SJSA1 (cell line): ENCODE results near the gene TSPAN16. TPM values are rescaled to one million over a fixed set of nuclear protein-coding genes. Genes with fewer than 3 reads are reported as not detected.

Experiments
- total RNA-seq: library from RNA; depleted of rRNA; stranded (reverse); fragments of >200 nt; shearing (Covaris generic); gene quantifications from 2 replicates; pipeline ENCODE4 v1.2.3, GENCODE V29; 2014; rRNA removed

Gene TSPAN16
- total RNA-seq, 1 experiment from 2014 or later: 0.50 TPM

Other genes starting within 250 kb of the TSPAN16 start
- 90.0 and 115 TPM in 2 replicates for gene LDLR, start 206.7 kb upstream of the TSPAN16 start, total RNA-seq
- 120 and 143 TPM in 2 replicates for gene SPC24, start 140.4 kb upstream of the TSPAN16 start, total RNA-seq
- 278 and 472 TPM in 2 replicates for gene KANK2, start 98.6 kb upstream of the TSPAN16 start, total RNA-seq
- gene ANGPTL8, start 56.5 kb upstream of the TSPAN16 start, total RNA-seq: 0.61 TPM in 1 of 2 replicates, not detected in the other
- gene DOCK6, start 33.6 kb upstream of the TSPAN16 start, total RNA-seq: 2.0 and 7.9 TPM in 2 replicates
- gene RAB3D, start 43.5 kb downstream of the TSPAN16 start, total RNA-seq: 0.38 and 1.4 TPM in 2 replicates
- 113 and 138 TPM in 2 replicates for gene TMEM205, start 50.1 kb downstream of the TSPAN16 start, total RNA-seq
- 5.1 and 7.3 TPM in 2 replicates for gene CCDC159, start 50.4 kb downstream of the TSPAN16 start, total RNA-seq
- gene PLPPR2, start 59.3 kb downstream of the TSPAN16 start, total RNA-seq: 22.3 and 22.5 TPM in 2 replicates
- gene SWSAP1, start 78.5 kb downstream of the TSPAN16 start, total RNA-seq: 0.38 and 0.79 TPM in 2 replicates
- gene EPOR, start 88.2 kb downstream of the TSPAN16 start, total RNA-seq: 2.6 and 4.5 TPM in 2 replicates
- gene RGL3, start 123.2 kb downstream of the TSPAN16 start, total RNA-seq: 0.22 TPM in 1 of 2 replicates, not detected in the other
- 0.24 TPM in 1 of 2 replicates, not detected in the other for gene ODAD3, start 139.0 kb downstream of the TSPAN16 start, total RNA-seq
- 91.2 and 110 TPM in 2 replicates for gene PRKCSH, start 139.5 kb downstream of the TSPAN16 start, total RNA-seq
- 1.3 TPM in 1 of 2 replicates, not detected in the other for gene ELAVL3, start 184.9 kb downstream of the TSPAN16 start, total RNA-seq
- 2.3 and 4.8 TPM in 2 replicates for gene ZNF653, start 209.7 kb downstream of the TSPAN16 start, total RNA-seq
- 29.5 and 60.6 TPM in 2 replicates for gene ECSIT, start 233.0 kb downstream of the TSPAN16 start, total RNA-seq
- gene CNN1, start 242.7 kb downstream of the TSPAN16 start, total RNA-seq: 73.5 and 93.9 TPM in 2 replicates